ENCODE data around the gene NOS1AP. TPM values are rescaled to one million over a fixed set of nuclear protein-coding genes. Genes with fewer than 3 reads are reported as not detected.

Gene NOS1AP
- total and polyA plus RNA-seq, 2 donors from 2014 or later, result 0.47 to 10.7 TPM

DNA sequence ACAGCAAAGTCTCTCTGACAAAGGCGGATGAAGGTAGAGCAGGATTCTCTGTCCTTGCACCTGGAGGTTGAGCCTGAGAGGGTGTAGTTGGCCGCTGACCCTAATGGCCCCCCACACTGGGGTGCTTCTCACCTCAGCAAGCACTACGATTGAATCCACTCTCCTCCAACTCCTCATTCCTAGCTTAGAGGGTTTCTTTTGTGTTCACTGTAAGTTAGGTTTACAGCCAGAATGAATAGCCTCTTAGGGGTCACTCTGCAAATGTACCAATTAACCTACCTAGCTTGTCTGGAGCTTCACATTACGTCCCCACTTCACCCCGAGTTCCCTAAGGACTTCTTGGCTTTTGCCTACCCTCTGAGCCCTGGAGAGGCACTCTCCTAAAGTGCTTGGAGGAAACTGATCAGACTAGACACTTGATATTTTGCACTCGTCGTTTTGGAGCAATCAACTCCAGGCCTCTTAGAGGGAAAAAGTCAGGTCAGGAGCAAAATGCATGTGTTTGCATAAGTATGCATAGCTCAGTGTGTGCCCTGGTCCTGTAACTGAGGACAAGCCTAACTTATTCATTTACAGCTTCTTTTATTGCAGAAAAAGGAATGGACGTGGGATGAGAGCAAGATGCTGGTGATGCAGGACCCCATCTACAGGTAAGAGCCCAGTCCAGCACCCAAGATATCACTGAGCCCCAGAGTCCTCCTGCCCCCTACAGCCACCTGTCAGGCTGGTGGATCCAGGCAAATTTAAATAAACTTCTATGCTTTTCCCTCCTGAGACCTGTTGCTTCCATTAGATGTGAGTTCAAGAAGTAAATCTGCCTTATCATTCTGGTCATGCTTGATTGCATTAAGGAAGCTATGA, 230.8 kb downstream of the NOS1AP start:
- Histone ChIP-seq H3K4me1 (ENCODE audit: control insufficient read depth in 2 of 3, insufficient read depth in 2 of 3, low read depth in 1 of 3, low read length in 3 of 3) (peaks cover 0 to 3% (median 0%) of the 10 kb centered on the region in 3 donors), H3K9me3 (ENCODE audit: control insufficient read depth in 2 of 3, insufficient read depth in 1 of 3, low read length in 3 of 3) (no peaks in the 10 kb centered on the region), H3K9ac (ENCODE audit: low read length in 3 of 3) (no peak overlapping the region), H3K4me3 (ENCODE audit: low read length in 3 of 3) (no peak overlapping the region), H3K36me3 (ENCODE audit: control insufficient read depth in 2 of 3, insufficient read depth in 3 of 3, low read length in 3 of 3) (no peaks in the 10 kb centered on the region), H3K27me3 (ENCODE audit: control insufficient read depth, insufficient read depth, low read length) (no peaks in the 10 kb centered on the region), H3K27ac (ENCODE audit: low read depth in 2 of 2, low read length in 2 of 2) (no peak overlapping the region)
- DNase-seq (no peak), FAIRE-seq (no peak)
- intact Hi-C loops (cut with DNase I), result no loop called here
- TF ChIP-seq, protein P1, sequence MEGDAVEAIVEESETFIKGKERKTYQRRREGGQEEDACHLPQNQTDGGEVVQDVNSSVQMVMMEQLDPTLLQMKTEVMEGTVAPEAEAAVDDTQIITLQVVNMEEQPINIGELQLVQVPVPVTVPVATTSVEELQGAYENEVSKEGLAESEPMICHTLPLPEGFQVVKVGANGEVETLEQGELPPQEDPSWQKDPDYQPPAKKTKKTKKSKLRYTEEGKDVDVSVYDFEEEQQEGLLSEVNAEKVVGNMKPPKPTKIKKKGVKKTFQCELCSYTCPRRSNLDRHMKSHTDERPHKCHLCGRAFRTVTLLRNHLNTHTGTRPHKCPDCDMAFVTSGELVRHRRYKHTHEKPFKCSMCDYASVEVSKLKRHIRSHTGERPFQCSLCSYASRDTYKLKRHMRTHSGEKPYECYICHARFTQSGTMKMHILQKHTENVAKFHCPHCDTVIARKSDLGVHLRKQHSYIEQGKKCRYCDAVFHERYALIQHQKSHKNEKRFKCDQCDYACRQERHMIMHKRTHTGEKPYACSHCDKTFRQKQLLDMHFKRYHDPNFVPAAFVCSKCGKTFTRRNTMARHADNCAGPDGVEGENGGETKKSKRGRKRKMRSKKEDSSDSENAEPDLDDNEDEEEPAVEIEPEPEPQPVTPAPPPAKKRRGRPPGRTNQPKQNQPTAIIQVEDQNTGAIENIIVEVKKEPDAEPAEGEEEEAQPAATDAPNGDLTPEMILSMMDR (IDR thresholded peaks at IDR 0.05; ENCODE audit: borderline replicate concordance, extremely low read depth, insufficient read depth), result no peak

DNA sequence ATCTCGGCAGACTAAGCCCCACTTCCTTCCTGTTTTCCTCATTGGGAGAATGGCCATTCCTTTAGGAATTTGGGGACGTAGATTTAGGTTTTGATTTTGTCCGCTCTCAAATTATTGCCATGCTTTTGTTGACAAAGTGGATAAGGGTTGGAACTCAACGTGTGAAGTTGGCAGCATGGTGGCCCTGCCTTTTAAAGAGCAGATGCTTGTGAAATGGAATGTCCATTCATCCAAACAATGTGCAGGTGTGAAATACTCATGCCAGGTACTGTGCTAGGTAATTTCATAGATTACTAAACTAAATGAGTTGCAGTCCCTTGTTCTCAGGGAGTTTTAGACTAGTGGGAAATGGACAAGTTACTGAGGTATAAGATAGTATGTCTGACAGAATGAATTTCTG, 232.2 kb downstream of the NOS1AP start:
- no peaks in the 10 kb centered on the region for H3K27me3 ChIP-seq (ENCODE audit: control insufficient read depth, insufficient read depth, low read length)
- H3K27ac ChIP-seq (ENCODE audit: low read depth in 2 of 2, low read length in 2 of 2), result no peak overlapping the region
- no peak overlapping the region for H3K9ac ChIP-seq (ENCODE audit: low read length in 3 of 3)
- DNase-seq, result no peak
- TF ChIP-seq, protein P1 (IDR thresholded peaks at IDR 0.05; ENCODE audit: borderline replicate concordance, extremely low read depth, insufficient read depth), result no peak
- no peak overlapping the region for H3K4me3 ChIP-seq (ENCODE audit: low read length in 3 of 3)
- H3K36me3 ChIP-seq (ENCODE audit: control insufficient read depth in 2 of 3, insufficient read depth in 3 of 3, low read length in 3 of 3), result no peaks in the 10 kb centered on the region
- intact Hi-C loops (cut with DNase I), result no loop called here
- FAIRE-seq, result no peak
- peaks cover 0 to 9% (median 3%) of the 10 kb centered on the region in 3 donors for H3K4me1 ChIP-seq (ENCODE audit: control insufficient read depth in 2 of 3, insufficient read depth in 2 of 3, low read depth in 1 of 3, low read length in 3 of 3)
- H3K9me3 ChIP-seq (ENCODE audit: control insufficient read depth in 2 of 3, insufficient read depth in 1 of 3, low read length in 3 of 3), result no peaks in the 10 kb centered on the region

DNA sequence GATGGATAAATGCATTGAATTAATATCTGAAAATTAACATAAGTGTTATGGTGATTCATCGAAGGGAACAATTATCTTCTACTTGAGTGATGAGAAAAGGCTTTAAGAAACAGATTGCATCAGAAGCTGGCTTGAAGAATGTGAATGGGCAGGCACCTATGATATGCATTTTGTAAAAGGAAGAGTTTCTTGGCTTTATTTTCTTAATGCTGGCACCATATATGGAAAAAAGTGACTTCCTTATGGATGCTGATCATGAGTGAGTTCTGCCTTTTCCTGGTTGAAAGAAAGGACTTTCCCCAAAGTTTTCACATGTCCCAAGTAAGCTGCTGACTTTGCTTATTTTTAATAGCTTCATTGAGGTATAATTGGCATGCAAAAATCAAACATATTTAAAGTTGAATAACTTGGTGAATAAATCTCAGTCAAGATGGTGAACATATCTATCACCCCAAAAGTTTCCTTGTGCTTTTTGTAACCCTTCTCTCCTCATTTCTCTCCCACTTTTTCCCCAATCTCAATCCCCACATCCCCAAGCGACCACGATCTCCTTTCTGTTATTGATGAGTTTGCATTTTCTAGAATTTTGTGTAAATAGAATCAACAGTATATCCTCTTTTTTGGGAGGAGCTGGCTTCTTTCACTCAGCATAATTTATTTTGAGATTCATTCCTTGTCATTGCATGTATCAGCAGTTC, 233.0 kb downstream of the NOS1AP start:
- Histone ChIP-seq H3K4me1 (ENCODE audit: control insufficient read depth in 2 of 3, insufficient read depth in 2 of 3, low read depth in 1 of 3, low read length in 3 of 3) (peaks cover 0 to 9% (median 3%) of the 10 kb centered on the region in 3 donors), H3K36me3 (ENCODE audit: control insufficient read depth in 2 of 3, insufficient read depth in 3 of 3, low read length in 3 of 3) (no peaks in the 10 kb centered on the region), H3K27ac (ENCODE audit: low read depth in 2 of 2, low read length in 2 of 2) (no peak overlapping the region), H3K4me3 (ENCODE audit: low read length in 3 of 3) (no peak overlapping the region), H3K9ac (ENCODE audit: low read length in 3 of 3) (no peak overlapping the region), H3K9me3 (ENCODE audit: control insufficient read depth in 2 of 3, insufficient read depth in 1 of 3, low read length in 3 of 3) (no peaks in the 10 kb centered on the region), H3K27me3 (ENCODE audit: control insufficient read depth, insufficient read depth, low read length) (no peaks in the 10 kb centered on the region)
- no peak for FAIRE-seq
- no peak for DNase-seq
- TF ChIP-seq, protein P1 (IDR thresholded peaks at IDR 0.05; ENCODE audit: borderline replicate concordance, extremely low read depth, insufficient read depth), result no peak
- intact Hi-C loops (cut with DNase I), result no loop called here
